Transverse colon (tissue), 4 donors: ENCODE results near the gene SYT11. TPM values are rescaled to one million over a fixed set of nuclear protein-coding genes. Genes with fewer than 3 reads are reported as not detected.

ENCODE experiments used
- DNase-seq: peaks from one replicate; pipeline ENCODE4 v3.0.0-alpha.2; 2019
- H3K27ac ChIP-seq, 4 donors: fragments of 200-600 bp; sonication (generic); 2 replicates each; pipeline ENCODE4 v1.5.1; 2016 to 2018; ENCODE audit warnings: inconsistent platforms in 4 of 4
- H3K27me3 ChIP-seq: fragments of 200-600 bp; sonication (generic); 2 replicates; pipeline ENCODE4 v1.5.1; 2017; ENCODE audit warnings: inconsistent platforms
- H3K36me3 ChIP-seq, 4 donors: fragments of 200-600 bp; sonication (generic); 2 replicates each; pipeline ENCODE4 v1.5.1; 2017 to 2019; ENCODE audit warnings: inconsistent platforms in 4 of 4
- H3K4me1 ChIP-seq, 4 donors: fragments of 200-600 bp; sonication (generic); 2 replicates each; pipeline ENCODE4 v1.5.1; 2017 to 2020; ENCODE audit warnings: inconsistent platforms in 4 of 4
- H3K4me3 ChIP-seq, 4 donors: fragments of 200-600 bp; sonication (generic); 1 replicate in 1 of 4; 2 replicates in 3 of 4; pipeline versions ENCODE4 v1.5.1 to v1.6.1; 2017 to 2019; ENCODE audit warnings: inconsistent platforms in 4 of 4
- H3K9me3 ChIP-seq, 2 donors: fragments of 200-600 bp; sonication (generic); 2 replicates each; pipeline ENCODE4 v1.5.1; 2017 to 2019; ENCODE audit warnings: inconsistent platforms in 2 of 2
- CTCF ChIP-seq, 5 experiments: fragments of 200-600 bp in 3 of 5; fragments of 450-650 bp in 2 of 5; sonication (generic) in 3 of 5; IDR thresholded peaks; 1 replicate in 2 of 5; 2 replicates in 3 of 5; pipeline ENCODE4 v1.5.1; 2016 to 2017; ENCODE audit warnings: antibody characterized with exemption in 5 of 5, inconsistent platforms in 3 of 5, mild to moderate bottlenecking in 2 of 5, moderate library complexity in 1 of 5
- EP300 ChIP-seq: sonication (generic); formaldehyde crosslinking; IDR thresholded peaks from one replicate; pipeline ENCODE4 v1.6.1; 2017; ENCODE audit warnings: antibody characterized with exemption, low read depth
- POLR2A ChIP-seq: fragments of 450-650 bp; IDR thresholded peaks from one replicate; pipeline ENCODE4 v1.6.1; 2016; ENCODE audit warnings: antibody characterized with exemption, mild to moderate bottlenecking, moderate library complexity
- POLR2AphosphoS5 ChIP-seq, 3 donors: sonication (generic); formaldehyde crosslinking; IDR thresholded peaks; one replicate each; pipeline ENCODE4 v1.6.1; 2016; ENCODE audit warnings: antibody characterized with exemption in 3 of 3
- WGBS, 2 donors: methylation state at CpG; one replicate each; pipeline ENCODE4 v1.1.5; 2018; ENCODE audit warnings: low coverage in 1 of 2; 5-methylcytosine and 5-hydroxymethylcytosine counted together
- in situ Hi-C, 4 donors: fragments of 200-750 bp; cut with MboI; loops; one replicate each; pipeline versions ENCODE4 v1.15.0 to v1.15.1; 2017; ENCODE audit warnings: low sequenced_read_pairs in 3 of 4, low pct_ligation_motif_present in 1 of 4, low pct_unique_long_range_greater_than_20kb in 1 of 4
- intact Hi-C: fragments of 100-400 bp; cut with DNase I; formaldehyde crosslinking; loops from one replicate; pipeline ENCODE4 v1.15.1; 2023; ENCODE audit warnings: low total_unique reads
- total RNA-seq, 4 donors: library from RNA; depleted of rRNA; stranded (reverse); fragments of >200 nt; gene quantifications; one replicate each; pipeline ENCODE4 v1.1.0, GENCODE V29; 2016

SYT11 gene
- total RNA-seq, 4 donors from 2014 or later = 2.2 to 5.9 (median 3.6) TPM

- peaks cover 0 to 6% (median 0%) of the 10 kb centered on the region in 4 donors for H3K4me1 ChIP-seq
- in situ Hi-C loops = no loop called here
- H3K36me3 ChIP-seq = no peaks in the 10 kb centered on the region
- no peak overlapping the region for H3K4me3 ChIP-seq
- no peak for DNase-seq
- no peaks in the 10 kb centered on the region for H3K27me3 ChIP-seq
- H3K9me3 ChIP-seq = no peaks in the 10 kb centered on the region
- H3K27ac ChIP-seq = no peak overlapping the region
- 91% methylated on average over 2 of the region's 2 CpGs; no CpG with 5 or more reads in 1 of the 2 donors for WGBS, 2 donors
- TF ChIP-seq EP300 (no peak), CTCF (IDR thresholded peaks at IDR 0.05) (no peak), POLR2AphosphoS5 (IDR thresholded peaks at IDR 0.05) (no peak), POLR2A (no peak)
- intact Hi-C loops = no loop called here
These were observed 20.9 kb downstream of the SYT11 start for GRCh38 chr1:155880251-155880650.

DNA sequence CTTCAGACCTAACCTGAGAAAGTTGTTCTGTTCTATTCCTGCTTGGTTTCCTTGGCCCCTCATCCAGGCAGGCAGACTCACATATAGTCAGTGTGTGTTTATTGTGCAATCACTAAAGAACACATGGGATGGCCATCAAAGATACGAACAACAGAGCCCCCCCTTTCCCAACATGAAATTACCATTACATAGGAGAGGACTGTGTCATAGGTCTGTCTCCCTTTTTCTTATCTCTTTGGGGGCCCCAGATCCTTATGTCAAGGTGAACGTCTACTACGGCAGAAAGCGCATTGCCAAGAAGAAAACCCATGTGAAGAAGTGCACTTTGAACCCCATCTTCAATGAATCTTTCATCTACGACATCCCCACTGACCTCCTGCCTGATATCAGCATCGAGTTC lies 21.6 kb downstream of the SYT11 start:
- WGBS, 2 donors = 85 to 90% methylated on average over 4 to 6 of the region's 6 CpGs
- DNase-seq = no peak
- H3K4me3 ChIP-seq = no peak overlapping the region
- in situ Hi-C loops = no loop called here
- H3K4me1 ChIP-seq = peaks cover 0 to 6% (median 0%) of the 10 kb centered on the region in 4 donors
- intact Hi-C loops = no loop called here
- H3K9me3 ChIP-seq = no peaks in the 10 kb centered on the region
- TF ChIP-seq CTCF (IDR thresholded peaks at IDR 0.05) (no peak), EP300 (no peak), POLR2AphosphoS5 (IDR thresholded peaks at IDR 0.05) (no peak), POLR2A (no peak)
- H3K27me3 ChIP-seq = no peaks in the 10 kb centered on the region
- H3K36me3 ChIP-seq = no peaks in the 10 kb centered on the region
- H3K27ac ChIP-seq = no peak overlapping the region

DNA sequence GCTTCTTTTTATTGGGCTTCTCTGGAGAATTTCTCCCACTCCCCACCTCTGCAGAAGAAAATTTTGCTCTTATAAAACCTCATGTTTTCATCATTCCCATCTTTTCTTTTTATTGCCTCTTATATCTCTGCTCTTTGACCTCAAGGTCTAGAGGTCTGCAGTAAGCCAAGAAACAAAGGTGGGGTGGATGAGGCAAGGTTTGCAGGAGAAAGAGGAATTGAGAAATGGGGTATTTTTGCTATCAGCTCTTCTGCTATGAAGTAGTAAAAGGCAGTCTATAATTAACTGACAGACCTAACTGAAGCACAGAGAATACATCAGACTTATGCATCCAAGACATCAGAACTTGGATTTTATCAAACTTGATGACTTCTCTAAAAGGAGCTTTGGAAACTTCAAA lies 22.9 kb downstream of the SYT11 start:
- in situ Hi-C loops = no loop called here
- Histone ChIP-seq H3K27me3 (no peaks in the 10 kb centered on the region), H3K4me1 (peaks cover 0 to 6% (median 0%) of the 10 kb centered on the region in 4 donors), H3K9me3 (no peaks in the 10 kb centered on the region), H3K36me3 (no peaks in the 10 kb centered on the region), H3K27ac (no peak overlapping the region), H3K4me3 (no peak overlapping the region)
- no peak for DNase-seq
- intact Hi-C loops = no loop called here
- no peak for TF ChIP-seq POLR2AphosphoS5 (IDR thresholded peaks at IDR 0.05)
- TF ChIP-seq POLR2A = no peak
- TF ChIP-seq EP300 = no peak

- TF ChIP-seq POLR2AphosphoS5 (IDR thresholded peaks at IDR 0.05) = no peak
- no peak for TF ChIP-seq CTCF (IDR thresholded peaks at IDR 0.05)
- no peak for TF ChIP-seq EP300
- TF ChIP-seq POLR2A = no peak
- WGBS, 2 donors = 85 to 100% methylated on average over 1 to 2 of the region's 2 CpGs
- H3K4me1 ChIP-seq = peaks cover 0 to 6% (median 0%) of the 10 kb centered on the region in 4 donors
- intact Hi-C loops (no loop called here), in situ Hi-C loops (no loop called here)
- H3K27ac ChIP-seq = no peak overlapping the region
- no peak for DNase-seq
- no peaks in the 10 kb centered on the region for H3K36me3 ChIP-seq
- no peak overlapping the region for H3K4me3 ChIP-seq
- H3K9me3 ChIP-seq = no peaks in the 10 kb centered on the region
- no peaks in the 10 kb centered on the region for H3K27me3 ChIP-seq
These were observed 23.4 kb downstream of the SYT11 start for GRCh38 chr1:155882766-155883165.
